HG03103 (cell line): ENCODE results near the gene KCNK6.
A peak's percentile ranks its signal among the peaks of the same experiment; 100 is the strongest.
"Not testable (repeated sequence)": the region's sequence is repeated elsewhere in the genome, so short reads cannot be mapped to it uniquely, and the experiment has no call there.

Experiments
- ATAC-seq: cut with Tn5 transposase; IDR thresholded peaks from one replicate; pipeline ENCODE4 v1.9.1; 2021; ENCODE audit warnings: low read depth; ENCODE audit not compliant: unreplicated experiment

KCNK6 gene

DNA sequence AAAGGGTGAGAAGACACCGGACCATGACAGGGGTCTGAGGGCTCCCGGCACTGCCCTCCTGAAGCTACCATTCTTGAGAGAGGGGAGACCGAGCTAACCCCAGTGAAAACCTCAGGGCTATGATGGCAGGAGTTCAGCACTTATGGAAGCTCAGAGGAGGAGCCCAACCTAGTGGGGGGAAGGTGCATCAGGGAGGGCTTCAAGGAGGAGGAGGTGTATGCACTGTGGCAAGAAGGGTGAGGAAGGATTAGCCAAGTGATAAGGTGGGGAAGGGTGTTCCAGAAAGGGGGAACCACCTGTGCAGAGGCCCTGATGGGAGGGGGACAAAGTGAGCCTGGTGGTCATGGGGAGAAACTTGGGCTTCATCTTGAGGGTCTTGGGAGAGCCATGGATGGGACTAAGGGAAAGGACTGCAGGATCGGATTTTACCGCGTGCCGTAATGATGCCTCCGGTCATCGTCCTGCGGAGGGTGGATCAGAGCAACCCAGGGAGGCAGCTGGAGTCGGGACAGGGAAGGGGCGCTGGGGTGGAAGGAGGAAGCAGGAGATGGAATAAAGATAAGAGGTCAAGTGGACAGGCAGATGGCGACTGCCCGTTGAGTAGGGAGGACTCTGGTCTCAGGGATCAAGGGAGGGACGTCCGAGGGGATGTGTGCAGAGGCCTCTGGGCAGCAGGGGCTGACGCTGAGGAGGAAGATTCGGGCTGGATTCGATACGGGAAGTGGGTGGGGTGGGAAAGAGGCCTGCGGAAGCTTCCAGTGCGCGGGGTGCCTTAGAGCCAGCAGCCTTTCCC lies 41.4 kb downstream of the KCNK6 start:
- no peak for ATAC-seq

DNA sequence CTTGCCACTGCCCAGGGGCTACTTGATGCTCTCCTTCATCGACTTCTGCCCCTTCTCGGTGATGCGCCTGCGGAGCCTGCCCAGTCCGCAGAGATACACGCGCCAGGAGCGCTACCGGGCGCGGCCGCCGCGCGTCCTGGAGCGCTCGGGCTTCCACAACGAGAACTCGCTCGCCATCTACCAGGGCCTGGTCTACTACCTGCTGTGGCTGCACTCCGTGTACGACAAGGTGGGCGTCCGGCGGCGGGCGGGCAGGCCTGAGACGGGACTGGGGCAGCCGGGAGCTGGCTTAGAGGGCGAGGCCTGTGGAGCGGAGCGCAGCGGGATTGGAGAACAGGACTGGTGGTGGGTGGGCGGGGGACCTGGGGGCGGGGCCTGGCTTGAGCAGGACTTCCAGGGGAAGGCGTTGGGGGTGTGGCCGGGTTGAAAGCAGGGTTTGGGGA lies 42.0 kb downstream of the KCNK6 start:
- no peak for ATAC-seq

DNA sequence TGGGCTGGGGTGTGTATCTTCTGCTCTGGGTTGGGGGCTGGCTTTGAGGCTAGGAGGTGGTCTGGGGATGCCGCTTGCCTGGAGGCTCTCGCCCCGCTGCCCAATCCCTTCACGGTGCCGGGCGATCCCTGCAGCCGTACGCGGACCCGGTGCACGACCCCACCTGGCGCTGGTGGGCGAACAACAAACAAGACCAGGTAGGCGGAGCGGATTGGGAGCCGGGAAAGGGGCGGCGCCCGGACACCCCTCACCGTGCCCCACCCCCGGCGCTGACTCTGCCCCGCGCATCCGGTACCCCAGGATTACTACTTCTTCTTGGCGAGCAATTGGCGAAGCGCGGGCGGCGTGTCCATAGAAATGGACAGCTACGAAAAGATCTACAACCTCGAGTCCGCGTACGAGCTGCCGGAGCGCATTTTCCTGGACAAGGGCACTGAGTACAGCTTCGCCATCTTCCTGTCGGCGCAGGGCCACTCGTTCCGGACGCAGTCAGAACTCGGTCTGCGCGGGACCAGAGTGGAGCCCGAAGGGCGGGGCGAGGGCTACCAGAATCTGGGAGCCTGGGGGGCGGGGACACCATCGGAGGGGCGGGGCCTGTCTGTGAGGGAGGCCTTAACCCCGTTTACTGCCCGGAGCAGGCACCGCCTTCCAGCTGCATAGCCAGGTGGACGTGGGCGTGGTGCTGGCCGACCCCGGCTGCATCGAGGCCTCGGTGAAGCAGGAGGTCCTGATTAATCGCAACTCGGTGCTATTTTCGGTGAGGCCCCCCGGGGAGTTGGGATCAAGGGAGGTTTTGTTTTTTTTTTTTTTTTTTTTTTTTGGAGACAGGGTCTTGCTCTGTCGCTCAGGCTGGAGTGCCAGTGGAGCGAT lies 42.7 kb downstream of the KCNK6 start:
- no peak for ATAC-seq

DNA sequence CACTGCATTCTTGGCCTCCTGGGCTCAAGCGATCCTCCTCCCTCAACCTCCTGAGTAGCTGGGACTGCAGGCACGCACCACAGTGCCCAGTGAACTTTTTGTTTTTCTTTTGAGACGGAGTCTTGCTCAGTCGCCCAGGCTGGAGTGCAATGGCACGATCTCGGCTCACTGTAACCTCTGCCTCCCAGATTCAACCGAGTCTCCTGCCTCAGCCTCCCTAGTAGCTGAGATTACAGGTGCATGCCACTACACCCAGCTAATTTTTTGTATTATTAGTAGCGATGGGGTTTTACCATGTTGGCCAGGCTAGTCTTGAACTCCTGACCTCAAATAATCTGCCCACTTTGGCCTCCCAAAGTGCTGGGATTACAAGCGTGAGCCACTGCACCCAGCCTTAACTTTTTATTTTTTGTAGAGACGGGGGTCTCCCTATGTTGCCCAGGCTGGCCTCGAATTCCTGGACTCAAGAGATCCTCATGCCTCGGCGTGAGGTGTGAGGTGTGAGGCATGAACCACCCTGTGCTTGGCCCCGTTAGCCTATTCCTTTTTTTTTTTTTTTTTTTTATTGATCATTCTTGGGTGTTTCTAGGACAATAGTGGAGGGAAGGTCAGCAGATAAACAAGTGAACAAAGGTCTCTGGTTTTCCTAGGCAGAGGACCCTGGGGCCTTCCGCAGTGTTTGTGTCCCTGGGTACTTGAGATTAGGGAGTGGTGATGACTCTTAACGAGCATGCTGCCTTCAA lies 43.5 kb downstream of the KCNK6 start:
- not testable (repeated sequence) for ATAC-seq

DNA sequence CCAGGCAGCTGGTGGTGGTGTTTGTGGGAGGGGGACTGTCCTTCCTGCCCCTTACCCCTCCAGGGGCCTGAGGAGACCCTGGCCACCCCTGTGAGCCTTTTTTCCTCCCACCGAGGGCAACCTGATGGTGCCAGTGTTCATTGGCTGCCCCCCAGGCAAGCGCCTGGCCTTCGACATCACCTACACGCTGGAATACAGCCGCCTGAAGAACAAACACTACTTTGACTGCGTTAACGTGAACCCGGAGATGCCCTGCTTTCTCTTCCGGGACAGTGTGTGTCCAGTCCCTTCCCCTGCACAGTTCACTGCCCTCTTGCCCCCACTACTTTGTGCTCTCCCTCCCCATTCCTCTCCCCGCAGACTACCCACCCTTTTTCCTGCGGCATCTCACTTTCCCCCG lies 47.4 kb downstream of the KCNK6 start:
- ATAC-seq = no peak

DNA sequence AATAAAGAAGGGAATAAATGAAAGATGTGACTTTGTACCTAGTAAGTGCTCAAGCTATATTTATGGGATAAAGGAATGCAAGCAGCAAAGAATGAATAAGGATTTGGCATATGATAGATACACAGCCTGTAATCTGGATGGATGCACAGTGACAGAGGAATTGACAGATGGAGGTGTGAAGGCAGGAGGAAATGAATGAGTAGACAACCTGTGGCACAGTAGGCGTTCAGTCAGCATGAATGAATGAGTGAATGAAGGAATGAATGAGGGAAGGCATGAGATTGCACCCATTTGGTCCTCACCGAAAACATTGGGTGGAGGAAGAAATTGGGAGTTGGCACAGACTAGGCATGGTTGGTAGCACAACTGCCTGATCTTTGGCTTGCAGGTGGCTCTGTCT lies 49.9 kb downstream of the KCNK6 start:
- ATAC-seq = no peak

DNA sequence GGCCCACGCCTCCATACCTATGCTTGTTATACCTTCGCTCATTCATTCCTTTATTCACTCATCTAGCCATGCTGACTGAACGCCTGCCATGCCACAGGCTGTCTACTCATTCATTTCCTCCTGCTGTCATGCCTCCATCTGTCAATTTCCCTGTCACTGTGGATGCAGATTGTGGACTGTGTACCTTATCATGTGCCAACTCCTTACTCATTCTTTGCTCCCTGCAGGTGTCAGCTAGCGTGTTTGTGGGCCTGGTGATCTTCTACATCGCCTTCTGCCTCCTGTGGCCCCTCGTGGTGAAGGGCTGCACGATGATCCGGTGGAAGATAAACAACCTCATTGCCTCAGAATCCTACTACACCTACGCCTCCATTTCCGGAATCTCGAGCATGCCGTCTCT lies 50.7 kb downstream of the KCNK6 start:
- no peak for ATAC-seq

DNA sequence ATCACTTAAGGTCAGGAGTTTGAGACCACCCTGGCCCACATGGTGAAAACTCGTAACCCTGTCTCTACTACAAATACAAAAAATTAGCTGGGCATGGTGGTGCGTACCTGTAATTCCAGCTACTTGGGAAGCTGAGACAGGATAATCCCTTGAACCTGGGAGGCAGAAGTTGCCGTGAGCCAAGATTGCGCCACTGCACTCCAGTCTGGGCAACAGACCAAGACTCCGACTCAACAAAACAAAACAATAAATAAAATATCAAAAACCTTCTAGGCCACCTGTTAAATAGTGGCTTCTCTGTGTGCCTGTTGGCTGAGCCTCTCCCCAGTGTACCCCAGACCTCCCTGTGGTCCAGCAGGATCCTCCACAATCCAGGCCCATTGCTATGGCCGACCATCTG lies 51.4 kb downstream of the KCNK6 start:
- no peak for ATAC-seq

DNA sequence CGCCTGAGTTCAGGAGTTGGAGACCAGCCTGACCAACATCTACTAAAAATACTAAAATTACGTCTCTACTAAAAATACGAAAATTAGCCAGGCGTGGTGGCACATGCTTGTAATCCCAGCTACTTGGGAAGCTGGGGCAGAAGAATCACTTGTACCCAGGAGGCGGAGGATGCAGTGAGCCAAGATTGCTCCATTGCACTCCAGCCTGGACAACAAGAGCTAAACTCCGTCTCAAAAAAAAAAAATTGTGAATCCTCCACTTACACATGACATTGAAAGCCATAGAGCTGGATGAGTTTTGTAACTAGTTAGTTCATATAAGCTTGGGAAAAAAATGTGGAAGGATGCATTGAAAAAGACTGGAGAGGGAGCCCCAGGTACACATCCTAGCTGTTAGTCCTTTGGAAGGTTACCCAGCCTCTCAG lies 54.3 kb downstream of the KCNK6 start:
- no peak for ATAC-seq

DNA sequence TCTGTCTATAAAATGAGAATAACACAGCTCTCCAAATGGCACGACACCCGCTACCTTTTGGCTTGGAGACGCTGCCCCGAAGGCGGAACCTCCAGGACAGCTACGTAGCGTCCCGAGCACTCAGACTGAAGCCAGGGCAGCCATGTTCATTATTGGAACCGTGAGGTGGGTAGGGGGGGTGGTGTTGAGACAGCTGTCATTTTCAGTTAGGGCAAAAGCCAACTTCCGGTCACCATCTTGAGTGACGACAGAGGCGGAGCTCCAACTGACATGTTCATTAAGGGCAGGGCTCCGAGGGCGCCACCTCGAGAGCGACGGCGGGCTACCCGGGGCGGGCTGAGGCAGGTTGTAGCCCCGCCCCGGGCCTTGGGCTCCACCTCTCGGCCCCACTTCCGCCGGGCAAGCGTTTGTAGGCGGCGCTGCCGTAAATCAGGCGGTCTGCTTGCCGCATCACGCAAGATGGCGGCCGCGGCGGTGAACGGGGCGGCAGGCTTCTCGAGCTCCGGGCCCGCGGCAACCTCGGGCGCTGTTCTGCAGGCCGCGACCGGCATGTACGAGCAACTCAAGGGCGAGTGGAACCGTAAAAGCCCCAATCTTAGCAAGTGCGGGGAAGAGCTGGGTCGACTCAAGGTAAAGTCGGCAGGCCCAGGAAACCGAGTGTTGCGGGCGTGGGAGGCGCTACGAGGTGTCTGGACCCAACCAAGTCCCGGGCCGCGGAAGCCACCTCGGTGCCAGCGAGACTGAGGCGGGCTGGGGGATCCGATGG lies 54.9 kb downstream of the KCNK6 start, which contains the start of gene PSMD8:
TSS of gene PSMD8 (plus strand) at position 240 of the 766 bp plus-strand sequence. CDS start at position 271, 31 bp downstream.
- peak; percentile 91 for ATAC-seq

DNA sequence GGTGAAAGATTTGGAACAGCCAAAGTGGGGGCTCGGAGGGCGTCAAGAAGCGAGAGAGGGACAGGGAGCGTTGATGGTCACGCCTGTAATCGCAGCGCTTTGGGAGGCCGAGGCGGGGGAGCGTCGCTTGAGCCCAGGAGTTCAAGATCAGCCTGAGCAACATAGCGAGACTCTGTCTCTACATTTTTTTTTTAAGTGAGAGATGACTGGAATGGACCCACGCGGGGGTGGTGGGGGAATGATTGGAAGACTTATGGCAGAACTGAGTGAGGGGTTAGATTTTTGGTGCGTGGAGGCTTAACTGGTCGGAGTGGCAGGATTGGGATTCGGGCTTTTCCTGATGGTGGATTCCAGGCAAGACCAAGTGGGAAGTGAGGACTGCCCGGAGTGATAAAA lies 55.5 kb downstream of the KCNK6 start:
- no peak for ATAC-seq

DNA sequence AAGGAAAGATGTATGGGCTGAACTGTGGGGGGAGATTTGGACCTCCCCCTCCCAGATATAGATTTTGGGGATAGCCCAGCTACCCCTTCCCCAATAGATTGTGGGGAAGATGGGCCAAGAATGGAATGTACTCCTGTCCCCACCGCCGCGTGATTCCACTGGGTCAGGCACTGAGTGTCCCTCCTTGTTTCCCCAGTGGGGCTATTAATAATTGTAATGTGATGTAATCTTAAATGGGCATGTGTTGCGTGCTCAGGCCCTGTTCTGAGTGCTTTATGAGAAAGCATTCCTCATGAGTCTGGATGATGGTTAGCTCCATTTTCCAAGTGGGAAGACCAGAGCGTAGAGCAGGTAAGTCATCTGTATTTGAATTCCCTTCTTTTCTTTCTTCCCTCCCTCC lies 56.1 kb downstream of the KCNK6 start:
- ATAC-seq = no peak

DNA sequence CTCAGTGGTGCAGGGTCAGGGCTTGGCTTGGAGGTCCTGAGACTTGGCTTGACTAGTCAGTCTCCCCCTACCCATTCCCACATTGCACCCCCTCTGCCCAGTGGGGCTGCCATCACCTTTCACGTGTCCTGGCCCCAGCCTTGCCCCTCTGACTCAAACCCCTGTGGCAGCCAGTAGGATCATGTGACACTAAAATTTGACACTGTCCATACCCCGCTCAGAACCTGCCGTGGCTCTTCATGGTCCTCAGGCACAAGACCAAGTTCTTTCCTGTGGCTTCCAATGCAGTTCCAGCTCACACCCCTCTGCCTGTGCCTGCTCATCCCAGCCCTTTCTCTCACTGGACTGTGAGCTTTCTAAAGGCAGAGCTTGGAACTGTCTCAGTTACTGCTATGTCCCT lies 56.9 kb downstream of the KCNK6 start:
- ATAC-seq = no peak

DNA sequence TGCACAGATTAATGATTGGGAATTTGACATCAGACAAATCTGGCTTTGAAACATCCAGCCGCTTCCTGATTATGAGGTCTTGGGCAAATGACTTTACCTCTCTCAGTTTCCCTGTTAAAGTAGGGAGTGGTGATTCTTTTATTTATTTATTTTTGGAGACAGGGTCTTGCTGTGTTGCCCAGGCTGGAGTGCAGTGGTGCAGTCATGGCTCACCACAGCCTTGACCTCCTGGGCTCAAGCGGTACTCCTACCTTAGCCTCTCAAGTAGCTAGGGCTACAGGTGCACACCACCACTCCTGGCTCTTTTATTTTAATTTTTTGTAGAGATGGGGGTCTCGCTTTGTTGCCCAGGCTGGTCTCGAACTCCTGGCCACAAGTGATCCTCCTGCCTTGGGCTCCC lies 57.4 kb downstream of the KCNK6 start:
- ATAC-seq = no peak

DNA sequence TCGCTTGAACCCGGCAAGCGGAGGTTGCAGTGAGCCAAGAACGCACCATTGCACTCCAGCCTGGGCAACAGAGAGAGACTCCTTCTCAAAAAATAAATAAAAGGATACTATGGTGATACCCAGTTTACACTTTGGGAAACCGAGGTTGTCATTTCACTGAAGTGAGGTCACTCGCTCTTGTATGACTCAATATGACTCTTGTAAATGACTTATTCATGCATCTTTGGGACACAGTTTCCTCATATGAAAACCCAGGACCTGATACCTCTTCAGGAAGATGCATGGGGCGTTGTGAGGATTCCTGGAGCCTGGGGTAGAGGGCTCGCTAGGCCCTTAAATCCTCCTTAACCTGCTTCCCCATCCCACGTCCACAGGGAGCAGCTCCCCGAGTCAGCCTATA lies 59.2 kb downstream of the KCNK6 start:
- ATAC-seq = no peak

DNA sequence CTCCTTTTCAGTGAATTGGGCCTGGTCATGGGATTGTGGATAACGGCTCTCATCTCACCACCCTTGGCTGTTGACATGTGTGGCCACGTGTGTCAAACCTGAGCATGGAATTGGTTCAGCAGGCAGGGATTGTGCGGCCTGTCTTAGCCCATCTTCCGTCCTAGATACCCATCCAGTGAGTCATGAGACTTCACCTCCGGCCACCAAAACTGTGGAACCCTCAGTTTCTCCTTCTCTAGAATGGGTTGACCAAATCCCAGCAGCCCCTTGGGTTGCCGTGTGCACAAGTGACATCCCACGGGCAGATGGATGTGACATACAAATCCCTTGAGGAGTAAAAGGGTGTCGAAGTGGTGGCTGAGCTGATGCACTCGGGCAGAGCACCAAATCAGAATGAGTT lies 61.5 kb downstream of the KCNK6 start:
- ATAC-seq = no peak
